HG02623 (cell line): Measurements from ENCODE around the gene RPL18.
"Not testable (repeated sequence)": the region's sequence is repeated elsewhere in the genome, so short reads cannot be mapped to it uniquely, and the experiment has no call there.

Source experiments
- ATAC-seq: cut with Tn5 transposase; IDR thresholded peaks from one replicate; pipeline ENCODE4 v1.9.1; 2021; ENCODE audit warnings: moderate library complexity; ENCODE audit not compliant: unreplicated experiment

RPL18 gene

GRCh38 chr19:48644839-48645619 lies 26.1 kb upstream of the RPL18 start:
- ATAC-seq = no peak

- no peak for ATAC-seq
Measured at GRCh38 chr19:48644355-48644754, 25.4 kb upstream of the RPL18 start.

- ATAC-seq = no peak
Measured at GRCh38 chr19:48642862-48643261, 23.9 kb upstream of the RPL18 start.

- no peak for ATAC-seq
Measured at GRCh38 chr19:48641850-48642249, 22.9 kb upstream of the RPL18 start.

- ATAC-seq = no peak
Measured at GRCh38 chr19:48639483-48640375, 20.8 kb upstream of the RPL18 start.

GRCh38 chr19:48638831-48639381 lies 19.9 kb upstream of the RPL18 start:
- ATAC-seq = no peak

- peak; percentile 8 for ATAC-seq
Measured at GRCh38 chr19:48637948-48638830, 19.2 kb upstream of the RPL18 start.

- peak; percentile 65 for ATAC-seq
Measured at GRCh38 chr19:48637449-48637947, 18.5 kb upstream of the RPL18 start.

- no peak for ATAC-seq
Measured at GRCh38 chr19:48636859-48637448, 18.0 kb upstream of the RPL18 start, which contains the start of gene DBP. Gene DBP, minus strand, starts transcription at chr19:48637379. Its CDS starts 385 bp downstream, at chr19:48636994.

GRCh38 chr19:48635966-48636858 lies 17.2 kb upstream of the RPL18 start:
- no peak for ATAC-seq

GRCh38 chr19:48635263-48635965 lies 16.4 kb upstream of the RPL18 start:
- ATAC-seq = no peak

- peak; percentile 28 for ATAC-seq
Measured at GRCh38 chr19:48634424-48635262, 15.7 kb upstream of the RPL18 start.

- no peak for ATAC-seq
Measured at GRCh38 chr19:48634036-48634342, 15.0 kb upstream of the RPL18 start.

GRCh38 chr19:48633148-48634035 lies 14.4 kb upstream of the RPL18 start:
- no peak for ATAC-seq

GRCh38 chr19:48632692-48633147 lies 13.7 kb upstream of the RPL18 start:
- ATAC-seq = no peak

- ATAC-seq = not testable (repeated sequence)
Measured at GRCh38 chr19:48632286-48632685, 13.3 kb upstream of the RPL18 start.

- ATAC-seq = no peak
Measured at GRCh38 chr19:48631225-48631624, 12.2 kb upstream of the RPL18 start.
